Smooth muscle cell (in vitro differentiated cells): ENCODE data around the gene DMRTB1. TPM values are rescaled to one million over a fixed set of nuclear protein-coding genes. Genes with fewer than 3 reads are reported as not detected.

Experiments
- DNase-seq: peaks from one replicate; lab custom pipeline; 2025; ENCODE audit not compliant: unreplicated experiment; lab: John Stamatoyannopoulos, UW
- H2AFZ ChIP-seq: fragments of 200-600 bp; sonication (generic); 2 replicates; pipeline ENCODE4 v1.6.0; 2016; ENCODE audit warnings: antibody characterized with exemption, low read depth, mild to moderate bottlenecking
- H3F3A ChIP-seq: fragments of 200-600 bp; sonication (generic); 2 replicates; pipeline ENCODE4 v1.6.0; 2017; ENCODE audit warnings: antibody characterized with exemption, low read depth
- H3K27ac ChIP-seq: fragments of 200-600 bp; sonication (generic); 2 replicates; pipeline ENCODE4 v1.5.1; 2016; ENCODE audit warnings: low read depth, mild to moderate bottlenecking
- H3K27me3 ChIP-seq: fragments of 200-600 bp; sonication (generic); 2 replicates; pipeline ENCODE4 v1.6.1; 2016; ENCODE audit warnings: low read depth, mild to moderate bottlenecking
- H3K36me3 ChIP-seq: fragments of 200-600 bp; sonication (generic); 2 replicates; pipeline ENCODE4 v1.5.1; 2016; ENCODE audit warnings: low read depth
- H3K4me1 ChIP-seq: fragments of 200-600 bp; sonication (generic); 2 replicates; pipeline ENCODE4 v1.5.1; 2016; ENCODE audit warnings: low read depth
- H3K4me2 ChIP-seq: fragments of 200-600 bp; sonication (generic); 2 replicates; pipeline ENCODE4 v1.6.0; 2016; ENCODE audit warnings: mild to moderate bottlenecking
- H3K4me3 ChIP-seq: fragments of 200-600 bp; sonication (generic); 2 replicates; pipeline ENCODE4 v1.5.1; 2016; ENCODE audit warnings: mild to moderate bottlenecking
- H3K79me2 ChIP-seq: fragments of 200-600 bp; sonication (generic); 2 replicates; pipeline ENCODE4 v1.6.0; 2016; ENCODE audit warnings: low read depth, mild to moderate bottlenecking
- H3K9ac ChIP-seq: fragments of 200-600 bp; sonication (generic); 2 replicates; pipeline ENCODE4 v1.6.0; 2016; ENCODE audit warnings: low read depth
- H3K9me3 ChIP-seq: fragments of 200-600 bp; sonication (generic); replicated peaks from 2 replicates; pipeline ENCODE4 v1.5.1; 2016; ENCODE audit warnings: low read depth
- H4K20me1 ChIP-seq: fragments of 200-600 bp; sonication (generic); 2 replicates; pipeline ENCODE4 v1.6.0; 2016; ENCODE audit warnings: low read depth
- CTCF ChIP-seq: fragments of 200-600 bp; sonication (generic); IDR thresholded peaks from 2 replicates; pipeline ENCODE4 v1.5.1; 2017; ENCODE audit warnings: borderline replicate concordance, mild to moderate bottlenecking, antibody characterized with exemption; ENCODE audit not compliant: insufficient read depth, poor library complexity, severe bottlenecking
- WGBS: methylation state at CpG from one replicate; pipeline ENCODE4 v1.1.7; 2016; ENCODE audit warnings: low lambda C conversion rate; 5-methylcytosine and 5-hydroxymethylcytosine counted together
- polyA plus RNA-seq: library from polyadenylated mRNA; unstranded; fragments of >200 nt; fragmentation: Nextera tagmentation; extraction: Ambion mirVana; gene quantifications from 2 replicates; pipeline ENCODE4 v1.2.1, GENCODE V29; 2016
- total RNA-seq: library from RNA; depleted of rRNA; stranded (reverse); fragments of >200 nt; gene quantifications from 2 replicates; pipeline ENCODE4 v1.2.3, GENCODE V29; 2014

The DMRTB1 gene
- total and polyA plus RNA-seq, 2 experiments from 2014 or later, result not detected

DNA sequence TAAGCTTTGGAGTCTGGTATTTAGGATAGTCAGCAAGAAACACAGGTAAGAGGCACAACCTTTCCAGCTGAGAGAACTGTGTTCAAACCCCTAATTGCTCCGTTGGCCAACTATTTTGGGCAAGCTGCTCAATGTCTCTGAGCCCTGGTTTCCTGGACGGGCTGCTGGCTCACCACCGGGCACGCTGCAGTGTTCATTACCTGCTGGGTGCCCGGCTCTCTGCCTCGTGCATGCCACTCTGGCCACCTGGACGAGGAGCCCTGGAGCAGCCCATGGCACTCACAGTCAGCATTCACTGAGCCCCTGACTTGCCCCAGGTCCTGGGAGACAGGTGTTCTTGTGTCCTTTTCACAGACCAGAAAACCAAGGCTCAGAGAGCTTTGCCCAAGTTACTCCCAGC lies 51.0 kb downstream of the DMRTB1 start:
- no peak overlapping the region for H3K4me3 ChIP-seq
- H3K27ac ChIP-seq, result no peak overlapping the region
- peaks cover 11% of the 10 kb centered on the region for H3K4me1 ChIP-seq
- no peaks in the 10 kb centered on the region for H3K36me3 ChIP-seq
- 98% methylated on average over 7 of the region's 7 CpGs for WGBS
- no peaks in the 10 kb centered on the region for H4K20me1 ChIP-seq
- no peaks in the 10 kb centered on the region for H3K27me3 ChIP-seq
- DNase-seq, result no peak
- no peaks in the 10 kb centered on the region for H3K79me2 ChIP-seq
- H3K9ac ChIP-seq, result no peak overlapping the region
- H2AFZ ChIP-seq, result no peak overlapping the region
- no peak overlapping the region for H3K4me2 ChIP-seq
- H3K9me3 ChIP-seq, result no peaks in the 10 kb centered on the region
- TF ChIP-seq CTCF, result no peak
- peaks cover 5% of the 10 kb centered on the region for H3F3A ChIP-seq

- peaks cover 5% of the 10 kb centered on the region for H3F3A ChIP-seq
- H3K9me3 ChIP-seq, result no peaks in the 10 kb centered on the region
- TF ChIP-seq CTCF, result no peak
- H3K79me2 ChIP-seq, result no peaks in the 10 kb centered on the region
- H3K9ac ChIP-seq, result no peak overlapping the region
- H3K36me3 ChIP-seq, result no peaks in the 10 kb centered on the region
- H3K27me3 ChIP-seq, result no peaks in the 10 kb centered on the region
- H3K4me3 ChIP-seq, result no peak overlapping the region
- WGBS, result 60% methylated on average over 13 of the region's 13 CpGs
- no peak overlapping the region for H2AFZ ChIP-seq
- no peak for DNase-seq
- H3K4me1 ChIP-seq, result peaks cover 11% of the 10 kb centered on the region
- no peaks in the 10 kb centered on the region for H4K20me1 ChIP-seq
- H3K27ac ChIP-seq, result no peak overlapping the region
- no peak overlapping the region for H3K4me2 ChIP-seq
Observed at GRCh38 chr1:53511323-53511932, 52.2 kb downstream of the DMRTB1 start.

GRCh38 chr1:53511933-53512806 lies 53.0 kb downstream of the DMRTB1 start:
- no peaks in the 10 kb centered on the region for H3K27me3 ChIP-seq
- H3K79me2 ChIP-seq, result no peaks in the 10 kb centered on the region
- no peaks in the 10 kb centered on the region for H4K20me1 ChIP-seq
- H3K4me3 ChIP-seq, result no peak overlapping the region
- H3K9me3 ChIP-seq, result no peaks in the 10 kb centered on the region
- TF ChIP-seq CTCF, result no peak
- peak overlapping the region; percentile 10 for H3K4me2 ChIP-seq
- H2AFZ ChIP-seq, result no peak overlapping the region
- 56% methylated on average over 19 of the region's 19 CpGs for WGBS
- DNase-seq, result no peak
- H3F3A ChIP-seq, result peaks cover 5% of the 10 kb centered on the region
- H3K27ac ChIP-seq, result peak overlapping the region; percentile 34
- no peak overlapping the region for H3K9ac ChIP-seq
- H3K36me3 ChIP-seq, result no peaks in the 10 kb centered on the region
- H3K4me1 ChIP-seq, result peaks cover 11% of the 10 kb centered on the region
